ENCODE measurements around the gene ADH1B. TPM values are rescaled to one million over a fixed set of nuclear protein-coding genes. Genes with fewer than 3 reads are reported as not detected.

The ADH1B gene
- polyA plus RNA-seq, 1 donor from 2014 or later, result not detected

GRCh38 chr4:99317354-99317753, 3.8 kb downstream of the ADH1B start:
- no peaks in the 10 kb centered on the region for H4K20me1 ChIP-seq (ENCODE audit: insufficient read depth)

GRCh38 chr4:99315839-99316238, 5.4 kb downstream of the ADH1B start:
- Histone ChIP-seq H3K36me3 (ENCODE audit: insufficient read depth, low read length) (no peaks in the 10 kb centered on the region), H3K9me2 (ENCODE audit: insufficient read depth, low read length) (no peaks in the 10 kb centered on the region), H3K79me2 (replicated peaks; ENCODE audit: insufficient read depth, low read length) (no peaks in the 10 kb centered on the region), H3K27me3 (ENCODE audit: insufficient read depth, low read depth, low read length) (no peaks in the 10 kb centered on the region), H3K4me3 (ENCODE audit: low read length) (no peak overlapping the region), H2AFZ (ENCODE audit: low read depth, low read length) (no peak overlapping the region), H3F3A (ENCODE audit: insufficient read depth, low read length, poor library complexity, severe bottlenecking) (no peaks in the 10 kb centered on the region), H4K20me1 (ENCODE audit: insufficient read depth) (no peaks in the 10 kb centered on the region), H3K9ac (ENCODE audit: low read length) (no peak overlapping the region), H3K27ac (ENCODE audit: low read length) (no peak overlapping the region), H3K4me2 (ENCODE audit: low read length) (no peak overlapping the region), H3K9me3 (ENCODE audit: low read length) (no peaks in the 10 kb centered on the region)
- TF ChIP-seq SMC3 (conservative IDR thresholded peaks at IDR 0.05; ENCODE audit: poor library complexity) (no peak), TAF1 (IDR thresholded peaks at IDR 0.05; ENCODE audit: low read depth) (no peak), EZH2 (IDR thresholded peaks at IDR 0.05; ENCODE audit: borderline replicate concordance, insufficient read depth, low read length, poor library complexity, severe bottlenecking) (no peak), EP300 (conservative IDR thresholded peaks at IDR 0.05; ENCODE audit: poor library complexity, severe bottlenecking) (no peak), CTCF (IDR thresholded peaks at IDR 0.05; ENCODE audit: poor library complexity, severe bottlenecking) (no peak)

More at GRCh38 chr4:99317354-99317753, 3.8 kb downstream of the ADH1B start:
- H3K79me2 ChIP-seq (replicated peaks; ENCODE audit: insufficient read depth, low read length), result no peaks in the 10 kb centered on the region
- no peaks in the 10 kb centered on the region for H3K36me3 ChIP-seq (ENCODE audit: insufficient read depth, low read length)
- H3K9me3 ChIP-seq (ENCODE audit: low read length), result no peaks in the 10 kb centered on the region
- H3K9ac ChIP-seq (ENCODE audit: low read length), result no peak overlapping the region
- H3K9me2 ChIP-seq (ENCODE audit: insufficient read depth, low read length), result no peaks in the 10 kb centered on the region
- H2AFZ ChIP-seq (ENCODE audit: low read depth, low read length), result no peak overlapping the region
- H3K27ac ChIP-seq (ENCODE audit: low read length), result no peak overlapping the region
- TF ChIP-seq TAF1 (IDR thresholded peaks at IDR 0.05; ENCODE audit: low read depth) (no peak), REST (IDR thresholded peaks at IDR 0.05; ENCODE audit: borderline replicate concordance) (no peak), MXI1 (conservative IDR thresholded peaks at IDR 0.05; ENCODE audit: poor library complexity, severe bottlenecking) (no peak), SMC3 (conservative IDR thresholded peaks at IDR 0.05; ENCODE audit: poor library complexity) (no peak), EP300 (conservative IDR thresholded peaks at IDR 0.05; ENCODE audit: poor library complexity, severe bottlenecking) (no peak), RAD21 (conservative IDR thresholded peaks at IDR 0.05) (no peak), CTCF (IDR thresholded peaks at IDR 0.05; ENCODE audit: poor library complexity, severe bottlenecking) (no peak), EZH2 (IDR thresholded peaks at IDR 0.05; ENCODE audit: borderline replicate concordance, insufficient read depth, low read length, poor library complexity, severe bottlenecking) (no peak), POLR2AphosphoS5 (IDR thresholded peaks at IDR 0.05) (no peak)
- H3K4me2 ChIP-seq (ENCODE audit: low read length), result no peak overlapping the region
- no peaks in the 10 kb centered on the region for H3K27me3 ChIP-seq (ENCODE audit: insufficient read depth, low read depth, low read length)
- H3K4me3 ChIP-seq (ENCODE audit: low read length), result no peak overlapping the region
- H3F3A ChIP-seq (ENCODE audit: insufficient read depth, low read length, poor library complexity, severe bottlenecking), result no peaks in the 10 kb centered on the region
